IMR-90 (cell line): ENCODE measurements around the gene CASP8. TPM values are rescaled to one million over a fixed set of nuclear protein-coding genes. Genes with fewer than 3 reads are reported as not detected.

Experiments used
- ATAC-seq: fragments of 200-7000 bp; cut with Tn5 transposase; 2 replicates; pipeline ENCODE4 v1.9.1; 2020; ENCODE audit warnings: low read depth, mild to moderate bottlenecking, moderate library complexity
- BruUV-seq: library from RNA; stranded (reverse); fragments of 400-500 nt; replicated peaks from 2 replicates; lab custom pipeline; 2021; lab: Mats Ljungman, UMichigan
- CTCF ChIA-PET: fragments of 300-600 bp; formaldehyde crosslinking; extraction: SDS; loops from one replicate; lab custom pipeline; 2021; ENCODE audit warnings: antibody characterized with exemption; lab: Yijun Ruan, JAX
- POLR2A ChIA-PET: fragments of 300-600 bp; sonication (Branson Sonifier 250); formaldehyde crosslinking; loops from one replicate; lab custom pipeline; 2022; ENCODE audit warnings: antibody characterized with exemption; ENCODE audit not compliant: unreplicated experiment; lab: Charles Lee
- DNase-seq: peaks from one replicate; pipeline ENCODE4 v3.0.0; 2013
- H2AFZ ChIP-seq: replicated peaks from 2 replicates; pipeline ENCODE3; 2013; ENCODE audit warnings: low read length, mild to moderate bottlenecking; ENCODE audit not compliant: poor library complexity
- H2AK5ac ChIP-seq: 2 replicates; pipeline ENCODE4 v1.6.1; 2013; ENCODE audit warnings: low read depth, low read length, inconsistent platforms
- H2AK9ac ChIP-seq: replicated peaks from 2 replicates; pipeline ENCODE3; 2013; ENCODE audit warnings: mild to moderate bottlenecking, low read depth, low read length, moderate library complexity; ENCODE audit not compliant: poor library complexity
- H2BK120ac ChIP-seq: 2 replicates; pipeline ENCODE4 v1.6.1; 2013; ENCODE audit warnings: low read depth, low read length, inconsistent platforms
- H2BK15ac ChIP-seq: 3 replicates; pipeline ENCODE4 v1.6.1; 2013; ENCODE audit warnings: low read depth, low read length, inconsistent platforms
- H2BK20ac ChIP-seq: 2 replicates; pipeline ENCODE4 v1.6.1; 2013; ENCODE audit warnings: low read depth, mild to moderate bottlenecking, inconsistent platforms, low read length, moderate library complexity
- H2BK5ac ChIP-seq: 2 replicates; pipeline ENCODE4 v1.6.1; 2013; ENCODE audit warnings: mild to moderate bottlenecking, low read depth, low read length, inconsistent platforms; ENCODE audit not compliant: poor library complexity, severe bottlenecking
- H3K14ac ChIP-seq: replicated peaks from 2 replicates; pipeline ENCODE4 v1.6.1; 2013; ENCODE audit warnings: low read depth, low read length, inconsistent platforms
- H3K18ac ChIP-seq: 2 replicates; pipeline ENCODE4 v1.6.1; 2013; ENCODE audit warnings: low read depth, low read length, control low read depth
- H3K23ac ChIP-seq: 2 replicates; pipeline ENCODE4 v1.6.1; 2013; ENCODE audit warnings: low read depth, low read length, inconsistent platforms
- H3K27ac ChIP-seq: 2 replicates; pipeline ENCODE4 v1.5.1; 2013; ENCODE audit warnings: mild to moderate bottlenecking, control low read depth, low read length; ENCODE audit not compliant: insufficient read depth
- H3K27me3 ChIP-seq: 2 replicates; pipeline ENCODE4 v1.6.1; 2013; ENCODE audit warnings: low read length; ENCODE audit not compliant: control insufficient read depth, insufficient read depth
- H3K36me3 ChIP-seq: 2 replicates; pipeline ENCODE4 v1.6.1; 2013; ENCODE audit warnings: low read length, mixed read lengths; ENCODE audit not compliant: control insufficient read depth, insufficient read depth
- H3K4ac ChIP-seq: 2 replicates; pipeline ENCODE4 v1.6.1; 2013; ENCODE audit warnings: low read depth, low read length, inconsistent platforms
- H3K4me1 ChIP-seq: 2 replicates; pipeline ENCODE4 v1.6.1; 2013; ENCODE audit warnings: low read length, mixed read lengths; ENCODE audit not compliant: control insufficient read depth, insufficient read depth
- H3K4me2 ChIP-seq: 2 replicates; pipeline ENCODE4 v1.6.1; 2013; ENCODE audit warnings: low read depth, mild to moderate bottlenecking, control low read depth, low read length, moderate library complexity
- H3K4me3 ChIP-seq: 2 replicates; pipeline ENCODE4 v1.5.1; 2013; ENCODE audit warnings: low read depth, mild to moderate bottlenecking, control low read depth, low read length, moderate library complexity; ENCODE audit not compliant: insufficient read depth
- H3K56ac ChIP-seq: 2 replicates; pipeline ENCODE4 v1.6.1; 2013; ENCODE audit warnings: low read length, inconsistent platforms; ENCODE audit not compliant: insufficient read depth; ENCODE audit errors: extremely low read depth
- H3K79me1 ChIP-seq, 2 experiments: 2 replicates each; pipeline ENCODE4 v1.6.1; 2013; ENCODE audit warnings: low read length in 2 of 2, inconsistent platforms in 1 of 2, low read depth in 1 of 2
- H3K9ac ChIP-seq: 2 replicates; pipeline ENCODE4 v1.6.1; 2013; ENCODE audit warnings: low read depth, low read length, control low read depth
- H3K9me1 ChIP-seq: 2 replicates; pipeline ENCODE4 v1.6.1; 2013; ENCODE audit warnings: low read length, inconsistent platforms; ENCODE audit not compliant: insufficient read depth
- H3K9me3 ChIP-seq: 2 replicates; pipeline ENCODE4 v1.6.1; 2013; ENCODE audit warnings: low read length; ENCODE audit not compliant: control insufficient read depth, insufficient read depth
- H4K20me1 ChIP-seq: 2 replicates; pipeline ENCODE4 v1.6.1; 2013; ENCODE audit warnings: low read length, inconsistent platforms; ENCODE audit not compliant: insufficient read depth
- H4K5ac ChIP-seq: 2 replicates; pipeline ENCODE4 v1.6.1; 2013; ENCODE audit warnings: mild to moderate bottlenecking, low read depth, low read length, control low read depth
- H4K8ac ChIP-seq, 2 experiments: 2 replicates each; pipeline ENCODE4 v1.6.1; 2013; ENCODE audit warnings: low read depth in 2 of 2, low read length in 2 of 2, control low read depth in 1 of 2, inconsistent platforms in 1 of 2
- H4K91ac ChIP-seq: 2 replicates; pipeline ENCODE4 v1.6.1; 2013; ENCODE audit warnings: low read depth, low read length, inconsistent platforms; ENCODE audit not compliant: insufficient read depth
- BHLHE40 ChIP-seq: fragments of 150-350 bp; IDR thresholded peaks from 2 replicates; pipeline ENCODE4 v1.6.1; 2016; ENCODE audit warnings: mild to moderate bottlenecking, low read depth, low read length
- CEBPB ChIP-seq: IDR thresholded peaks from 2 replicates; pipeline ENCODE4 v1.6.1; 2012; ENCODE audit warnings: low read depth, low read length, improper control_type of control experiment
- CHD1 ChIP-seq: IDR thresholded peaks from 2 replicates; pipeline ENCODE4 v1.6.1; 2012; ENCODE audit warnings: low read depth, low read length, improper control_type of control experiment
- CTCF ChIP-seq: conservative IDR thresholded peaks from 2 replicates; pipeline ENCODE4 v1.5.1; 2012; ENCODE audit warnings: mild to moderate bottlenecking, low read depth, low read length, improper control_type of control experiment
- ELK1 ChIP-seq: fragments of 150-350 bp; IDR thresholded peaks from 2 replicates; pipeline ENCODE4 v1.6.1; 2016; ENCODE audit warnings: low read depth, mild to moderate bottlenecking, low read length, moderate library complexity, borderline replicate concordance
- FOS ChIP-seq: fragments of 150-350 bp; IDR thresholded peaks from 2 replicates; pipeline ENCODE4 v1.6.1; 2016; ENCODE audit warnings: low read depth, low read length
- MAFK ChIP-seq: IDR thresholded peaks from 2 replicates; pipeline ENCODE4 v1.6.1; 2012; ENCODE audit warnings: low read depth, low read length, improper control_type of control experiment
- MAZ ChIP-seq: IDR thresholded peaks from 2 replicates; pipeline ENCODE4 v1.6.1; 2012; ENCODE audit warnings: low read depth, mild to moderate bottlenecking, low read length, improper control_type of control experiment, moderate library complexity, borderline replicate concordance
- MXI1 ChIP-seq: IDR thresholded peaks from 2 replicates; pipeline ENCODE4 v1.6.1; 2012; ENCODE audit warnings: low read depth, mild to moderate bottlenecking, low read length, moderate library complexity, borderline replicate concordance
- NFE2L2 ChIP-seq: fragments of 150-350 bp; IDR thresholded peaks from 2 replicates; pipeline ENCODE4 v1.6.1; 2016; ENCODE audit warnings: low read depth, mild to moderate bottlenecking, low read length
- POLR2A ChIP-seq: IDR thresholded peaks from 2 replicates; pipeline ENCODE4 v1.6.1; 2012; ENCODE audit warnings: mild to moderate bottlenecking, low read depth, low read length
- RAD21 ChIP-seq: IDR thresholded peaks from 2 replicates; pipeline ENCODE4 v1.6.1; 2012; ENCODE audit warnings: low read length, improper control_type of control experiment
- RFX5 ChIP-seq: IDR thresholded peaks from 2 replicates; pipeline ENCODE4 v1.8.0; 2012; ENCODE audit warnings: low read depth, mild to moderate bottlenecking, low read length, moderate library complexity
- SMC3 ChIP-seq: fragments of 150-350 bp; IDR thresholded peaks from 2 replicates; pipeline ENCODE4 v1.6.1; 2016; ENCODE audit warnings: low read depth, mild to moderate bottlenecking, antibody characterized with exemption, low read length, moderate library complexity
- WGBS, 2 experiments: methylation state at CpG; one replicate each; pipeline versions ENCODE4 v1.1.5 to v1.1.7; 2013; ENCODE audit warnings: missing lambda C conversion rate in 2 of 2; ENCODE audit not compliant: insufficient read length in 1 of 2; ENCODE audit errors: extremely low coverage in 2 of 2; 5-methylcytosine and 5-hydroxymethylcytosine counted together
- dilution Hi-C: fragments of 300-500 bp; cut with HindIII; formaldehyde crosslinking; loops from one replicate; pipeline ENCODE4 v1.14.3; 2018; ENCODE audit warnings: low sequenced_read_pairs; ENCODE audit not compliant: unreplicated experiment
- in situ Hi-C: fragments of 300-500 bp; cut with MboI; formaldehyde crosslinking; loops from 3 replicates; pipeline ENCODE4 v1.14.3; 2019; ENCODE audit warnings: low sequenced_read_pairs, inconsistent platforms, mixed read lengths
- intact Hi-C: fragments of 100-400 bp; cut with micrococcal nuclease; formaldehyde crosslinking; loops from 2 replicates; pipeline ENCODE4 v1.10.0; 2022
- polyA plus RNA-seq, 3 experiments: library from polyadenylated mRNA; depleted of rRNA; stranded (reverse); fragments of >200 nt; gene quantifications; 2 replicates each; pipeline ENCODE4 v1.2.3, GENCODE V29; 2012; ENCODE audit warnings: low replicate concordance in 1 of 3
- total RNA-seq: library from RNA; depleted of rRNA; stranded (reverse); fragments of >200 nt; gene quantifications from 2 replicates; pipeline ENCODE4 v1.2.3, GENCODE V29; 2012

CASP8 gene
- total and polyA plus RNA-seq, 2 of the 4 experiments (the other 2 are of a cell fraction), result 13.1 to 17.0 TPM

GRCh38 chr2:201329409-201329808 lies 69.1 kb downstream of the CASP8 start:
- Histone ChIP-seq H2BK15ac (no peak overlapping the region), H2BK20ac (no peak overlapping the region), H2BK5ac (no peak overlapping the region), H2AK9ac (no peak overlapping the region), H3K4ac (no peak overlapping the region), H3K18ac (no peak overlapping the region), H3K9ac (no peak overlapping the region), H4K5ac (no peak overlapping the region), H3K4me3 (no peak overlapping the region), H3K9me3 (no peaks in the 10 kb centered on the region), H4K20me1 (no peaks in the 10 kb centered on the region), H3K36me3 (no peaks in the 10 kb centered on the region), H3K79me1 (no peaks in the 10 kb centered on the region), H3K14ac (no peak overlapping the region), H2BK120ac (no peak overlapping the region), H3K27me3 (no peaks in the 10 kb centered on the region), H2AFZ (no peak overlapping the region), H4K91ac (no peak overlapping the region), H4K8ac (no peak overlapping the region), H3K9me1 (no peaks in the 10 kb centered on the region), H3K4me2 (no peak overlapping the region), H3K56ac (no peak overlapping the region), H3K23ac (no peak overlapping the region), H2AK5ac (no peak overlapping the region), H3K27ac (no peak overlapping the region), H3K4me1 (no peaks in the 10 kb centered on the region)
- intact Hi-C loops, result no loop called here
- no CpG with 5 or more reads among the region's 1 CpG for WGBS, 2 experiments
- dilution Hi-C loops, result no loop called here
- BruUV-seq, result no TSS peak
- ATAC-seq, result no peak
- no peak for DNase-seq
- POLR2A ChIA-PET, result no interaction called here
- in situ Hi-C loops, result no loop called here
- TF ChIP-seq NFE2L2 (no peak), MXI1 (no peak), MAZ (no peak), FOS (no peak), RAD21 (no peak), CEBPB (no peak), POLR2A (no peak), BHLHE40 (no peak), ELK1 (no peak), CHD1 (no peak), MAFK (no peak), RFX5 (no peak), SMC3 (no peak), CTCF (no peak)
- CTCF ChIA-PET, result no interaction called here
